ENCODE data around the gene MAP3K14.

GRCh38 chr17:45316434-45317110, at the start of gene MAP3K14:
- TF ChIP-seq, protein P1, sequence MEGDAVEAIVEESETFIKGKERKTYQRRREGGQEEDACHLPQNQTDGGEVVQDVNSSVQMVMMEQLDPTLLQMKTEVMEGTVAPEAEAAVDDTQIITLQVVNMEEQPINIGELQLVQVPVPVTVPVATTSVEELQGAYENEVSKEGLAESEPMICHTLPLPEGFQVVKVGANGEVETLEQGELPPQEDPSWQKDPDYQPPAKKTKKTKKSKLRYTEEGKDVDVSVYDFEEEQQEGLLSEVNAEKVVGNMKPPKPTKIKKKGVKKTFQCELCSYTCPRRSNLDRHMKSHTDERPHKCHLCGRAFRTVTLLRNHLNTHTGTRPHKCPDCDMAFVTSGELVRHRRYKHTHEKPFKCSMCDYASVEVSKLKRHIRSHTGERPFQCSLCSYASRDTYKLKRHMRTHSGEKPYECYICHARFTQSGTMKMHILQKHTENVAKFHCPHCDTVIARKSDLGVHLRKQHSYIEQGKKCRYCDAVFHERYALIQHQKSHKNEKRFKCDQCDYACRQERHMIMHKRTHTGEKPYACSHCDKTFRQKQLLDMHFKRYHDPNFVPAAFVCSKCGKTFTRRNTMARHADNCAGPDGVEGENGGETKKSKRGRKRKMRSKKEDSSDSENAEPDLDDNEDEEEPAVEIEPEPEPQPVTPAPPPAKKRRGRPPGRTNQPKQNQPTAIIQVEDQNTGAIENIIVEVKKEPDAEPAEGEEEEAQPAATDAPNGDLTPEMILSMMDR (conservative IDR thresholded peaks at IDR 0.05; ENCODE audit: low read length), result no peak; the same call in 1 of the 2 replicates
- no peak for TF ChIP-seq EZH2phosphoT487 (IDR thresholded peaks at IDR 0.05; ENCODE audit: borderline replicate concordance)
